B cell (primary cell): ENCODE measurements around the gene NTPCR. TPM values are rescaled to one million over a fixed set of nuclear protein-coding genes. Genes with fewer than 3 reads are reported as not detected.

Source experiments
- ATAC-seq: fragments of 200-7000 bp; cut with Tn5 transposase; one replicate; pipeline ENCODE4 v1.10.0; 2021; ENCODE audit warnings: low read depth, mild to moderate bottlenecking, moderate number of reproducible peaks, moderate library complexity
- CTCF ChIA-PET: fragments of 350-600 bp; sonication (Branson Sonifier 250); formaldehyde crosslinking; loops from one replicate; lab custom pipeline; 2021; ENCODE audit warnings: antibody characterized with exemption, inconsistent platforms; lab: Charles Lee
- POLR2A ChIA-PET: fragments of 350-600 bp; sonication (Branson Sonifier 250); formaldehyde crosslinking; loops from one replicate; lab custom pipeline; 2021; ENCODE audit warnings: antibody characterized with exemption; lab: Charles Lee
- DNase-seq: peaks from one replicate; pipeline ENCODE4 v3.0.0; 2013
- H2AFZ ChIP-seq: 2 replicates; pipeline ENCODE4 v1.6.1; 2012; ENCODE audit warnings: mild to moderate bottlenecking, low read depth, low read length; ENCODE audit not compliant: insufficient read depth, poor library complexity, severe bottlenecking
- H3K27ac ChIP-seq, 2 donors: 1 replicate in 1 of 2; 2 replicates in 1 of 2; pipeline ENCODE4 v1.5.1; 2012 to 2013; ENCODE audit warnings: low read length in 2 of 2, mild to moderate bottlenecking in 2 of 2, moderate library complexity in 1 of 2
- H3K27me3 ChIP-seq, 4 experiments: fragments of 200-600 bp in 1 of 4; sonication (generic) in 1 of 4; replicated peaks in 1 of 4; 1 replicate in 2 of 4; 2 replicates in 2 of 4; pipeline versions ENCODE4 v1.6.1 to v1.7.0; 2013 to 2016; ENCODE audit warnings: low read length in 3 of 4, mild to moderate bottlenecking in 2 of 4, mixed read lengths in 1 of 4, moderate library complexity in 1 of 4; ENCODE audit not compliant: insufficient read depth in 4 of 4, control insufficient read depth in 3 of 4; ENCODE audit errors: control extremely low read depth in 1 of 4
- H3K36me3 ChIP-seq, 2 experiments: replicated peaks in 1 of 2; 1 replicate in 1 of 2; 2 replicates in 1 of 2; pipeline versions ENCODE4 v1.6.1 to v1.7.1; 2013; ENCODE audit warnings: low read length in 1 of 2; ENCODE audit not compliant: insufficient read depth in 2 of 2, control insufficient read depth in 1 of 2; ENCODE audit errors: control extremely low read depth in 1 of 2, extremely low read depth in 1 of 2
- H3K4me1 ChIP-seq, 2 donors: fragments of 200-600 bp in 1 of 2; sonication (generic) in 1 of 2; 1 replicate in 1 of 2; 2 replicates in 1 of 2; pipeline versions ENCODE4 v1.5.1 to v1.6.1; 2013 to 2017; ENCODE audit warnings: low read length in 2 of 2; ENCODE audit not compliant: control insufficient read depth in 2 of 2, insufficient read depth in 2 of 2
- H3K4me2 ChIP-seq: replicated peaks from 2 replicates; pipeline ENCODE3; 2012; ENCODE audit warnings: mild to moderate bottlenecking, low read depth, low read length; ENCODE audit not compliant: poor library complexity, severe bottlenecking
- H3K4me3 ChIP-seq, 5 experiments: fragments of 200-600 bp in 1 of 5; sonication (generic) in 1 of 5; 1 replicate in 3 of 5; 2 replicates in 2 of 5; pipeline versions ENCODE4 v1.5.1 to v1.7.0; 2011 to 2016; ENCODE audit warnings: low read length in 4 of 5, mild to moderate bottlenecking in 4 of 5, low read depth in 2 of 5, control low read depth in 1 of 5, moderate library complexity in 1 of 5; ENCODE audit not compliant: insufficient read depth in 1 of 5; ENCODE audit errors: control extremely low read depth in 1 of 5, extremely low read depth in 1 of 5
- H3K79me2 ChIP-seq: fragments of 200-600 bp; sonication (generic); one replicate; pipeline ENCODE4 v1.6.0; 2016; ENCODE audit warnings: low read length; ENCODE audit not compliant: control insufficient read depth, insufficient read depth
- H3K9ac ChIP-seq: fragments of 200-600 bp; sonication (generic); 2 replicates; pipeline ENCODE4 v1.6.1; 2017; ENCODE audit warnings: mild to moderate bottlenecking, low read length, moderate library complexity
- H3K9me3 ChIP-seq, 3 donors: one replicate each; pipeline versions ENCODE4 v1.6.1 to v1.7.1; 2013; ENCODE audit warnings: low read length in 2 of 3; ENCODE audit not compliant: control insufficient read depth in 2 of 3, insufficient read depth in 1 of 3; ENCODE audit errors: control extremely low read depth in 1 of 3
- H4K20me1 ChIP-seq: 2 replicates; pipeline ENCODE4 v1.6.0; 2012; ENCODE audit warnings: mild to moderate bottlenecking, low read length; ENCODE audit not compliant: insufficient read depth, control insufficient read depth, poor library complexity, severe bottlenecking
- H3K27ac Mint-ChIP-seq: one replicate; pipeline ENCODE4 v1.8.0; 2021; ENCODE audit warnings: mixed read lengths
- H3K27me3 Mint-ChIP-seq: one replicate; pipeline ENCODE4 v1.8.0; 2021; ENCODE audit warnings: mixed read lengths
- H3K4me1 Mint-ChIP-seq: one replicate; pipeline ENCODE4 v1.8.0; 2021; ENCODE audit warnings: mixed read lengths
- H3K4me3 Mint-ChIP-seq: one replicate; pipeline ENCODE4 v1.8.0; 2021; ENCODE audit warnings: mixed read lengths
- H3K9me3 Mint-ChIP-seq: one replicate; pipeline ENCODE4 v1.8.0; 2022; ENCODE audit warnings: mixed read lengths; ENCODE audit not compliant: insufficient read depth
- EZH2 ChIP-seq: IDR thresholded peaks from 2 replicates; pipeline ENCODE4 v1.6.1; 2012; ENCODE audit warnings: borderline replicate concordance, low read depth, mild to moderate bottlenecking, moderate library complexity, low read length; ENCODE audit not compliant: insufficient read depth, poor library complexity, severe bottlenecking
- WGBS: methylation state at CpG from one replicate; pipeline ENCODE4 v1.1.5; 2013; ENCODE audit warnings: missing lambda C conversion rate; ENCODE audit not compliant: insufficient coverage; 5-methylcytosine and 5-hydroxymethylcytosine counted together
- intact Hi-C: fragments of 100-400 bp; cut with micrococcal nuclease; formaldehyde crosslinking; loops from one replicate; pipeline ENCODE4 v1.10.0; 2022
- polyA plus RNA-seq: library from polyadenylated mRNA; depleted of rRNA; stranded (reverse); fragments of >200 nt; gene quantifications from 2 replicates; pipeline ENCODE4 v1.2.3, GENCODE V29; 2012
- total RNA-seq, 2 donors: library from RNA; stranded (reverse); fragments of 120-200 nt in 1 of 2; gene quantifications; 1 replicate in 1 of 2; 2 replicates in 1 of 2; pipeline versions ENCODE4 v1.2.3 to v1.2.4, GENCODE V29; 2013 to 2022
- TF ChIP-seq, protein P1 (sequence below): fragments of 200-600 bp; IDR thresholded peaks from one replicate; pipeline ENCODE4 v1.8.0; 2022; ENCODE audit warnings: antibody characterized with exemption, mild to moderate bottlenecking

NTPCR gene
- total and polyA plus RNA-seq, 2 donors (not counting 1 experiment from before 2014, with no cell fraction given): 7.6 to 16.5 TPM

- Histone ChIP-seq H3K27me3 (no peaks in the 10 kb centered on the region), H2AFZ (no peak overlapping the region), H3K9me3 (peaks cover 0 to 6% (median 4%) of the 10 kb centered on the region in 3 donors), H3K36me3 (peaks cover 2 to 51% of the 10 kb centered on the region in 2 experiments), H3K4me2 (no peak overlapping the region), H3K4me3 (no peak overlapping the region), H3K9ac (no peak overlapping the region), H3K27ac (no peak overlapping the region), H3K4me1 (peaks cover 1 to 2% of the 10 kb centered on the region in 2 donors), H4K20me1 (no peaks in the 10 kb centered on the region), H3K79me2 (peaks cover 3% of the 10 kb centered on the region)
- intact Hi-C loops: no loop called here
- ChIA-PET POLR2A (no interaction called here), CTCF (no interaction called here)
- peaks cover 4% of the 10 kb centered on the region for H3K9me3 Mint-ChIP-seq
- WGBS: 100% methylated on average over 4 of the region's 5 CpGs
- no peaks in the 10 kb centered on the region for H3K27me3 Mint-ChIP-seq
- peaks cover 9% of the 10 kb centered on the region for H3K4me1 Mint-ChIP-seq
- H3K4me3 Mint-ChIP-seq: no peak overlapping the region
- DNase-seq: no peak
- no peak for ATAC-seq
- TF ChIP-seq EZH2: no peak
- TF ChIP-seq, protein P1, sequence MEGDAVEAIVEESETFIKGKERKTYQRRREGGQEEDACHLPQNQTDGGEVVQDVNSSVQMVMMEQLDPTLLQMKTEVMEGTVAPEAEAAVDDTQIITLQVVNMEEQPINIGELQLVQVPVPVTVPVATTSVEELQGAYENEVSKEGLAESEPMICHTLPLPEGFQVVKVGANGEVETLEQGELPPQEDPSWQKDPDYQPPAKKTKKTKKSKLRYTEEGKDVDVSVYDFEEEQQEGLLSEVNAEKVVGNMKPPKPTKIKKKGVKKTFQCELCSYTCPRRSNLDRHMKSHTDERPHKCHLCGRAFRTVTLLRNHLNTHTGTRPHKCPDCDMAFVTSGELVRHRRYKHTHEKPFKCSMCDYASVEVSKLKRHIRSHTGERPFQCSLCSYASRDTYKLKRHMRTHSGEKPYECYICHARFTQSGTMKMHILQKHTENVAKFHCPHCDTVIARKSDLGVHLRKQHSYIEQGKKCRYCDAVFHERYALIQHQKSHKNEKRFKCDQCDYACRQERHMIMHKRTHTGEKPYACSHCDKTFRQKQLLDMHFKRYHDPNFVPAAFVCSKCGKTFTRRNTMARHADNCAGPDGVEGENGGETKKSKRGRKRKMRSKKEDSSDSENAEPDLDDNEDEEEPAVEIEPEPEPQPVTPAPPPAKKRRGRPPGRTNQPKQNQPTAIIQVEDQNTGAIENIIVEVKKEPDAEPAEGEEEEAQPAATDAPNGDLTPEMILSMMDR: no peak
- H3K27ac Mint-ChIP-seq: no peak overlapping the region
These were observed 18.0 kb downstream of the NTPCR start for GRCh38 chr1:232968391-232968790.

DNA sequence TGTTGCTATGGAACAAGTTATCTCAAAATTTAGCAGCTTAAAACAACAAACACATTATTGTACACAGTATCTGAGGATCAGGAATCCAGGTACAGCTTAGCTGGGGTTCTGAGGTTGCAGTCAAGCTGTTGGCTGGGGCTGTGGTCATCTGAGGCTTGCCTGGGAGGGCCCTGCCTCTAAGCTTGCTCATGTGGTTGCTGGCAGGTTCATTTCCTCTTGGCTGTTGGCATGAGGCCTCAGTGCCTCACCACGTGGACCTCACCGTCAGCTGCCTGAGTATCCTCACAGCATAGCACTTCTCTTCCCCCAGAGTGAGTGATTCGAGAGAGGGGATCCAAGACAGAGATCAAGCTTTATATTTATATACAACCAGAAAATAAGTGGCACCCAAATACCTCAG is 18.6 kb downstream of the NTPCR start:
- WGBS: no CpG with 5 or more reads among the region's 3 CpGs
- Histone ChIP-seq H3K36me3 (peaks cover 2 to 52% of the 10 kb centered on the region in 2 experiments), H2AFZ (no peak overlapping the region), H3K4me3 (no peak overlapping the region), H3K4me2 (no peak overlapping the region), H3K4me1 (no peaks in the 10 kb centered on the region), H3K27me3 (no peaks in the 10 kb centered on the region), H3K9me3 (peaks cover 0 to 10% (median 4%) of the 10 kb centered on the region in 3 donors), H3K79me2 (peaks cover 3% of the 10 kb centered on the region), H4K20me1 (no peaks in the 10 kb centered on the region), H3K9ac (no peak overlapping the region), H3K27ac (no peak overlapping the region)
- Mint-ChIP-seq H3K9me3 (peaks cover 9% of the 10 kb centered on the region), H3K4me3 (no peak overlapping the region), H3K27me3 (no peaks in the 10 kb centered on the region), H3K4me1 (peaks cover 7% of the 10 kb centered on the region), H3K27ac (no peak overlapping the region)
- TF ChIP-seq EZH2: no peak
- TF ChIP-seq, protein P1: no peak
- ATAC-seq (no peak), DNase-seq (no peak)
- ChIA-PET POLR2A (no interaction called here), CTCF (no interaction called here)
- intact Hi-C loops: no loop called here
